HG02981 (cell line): ENCODE measurements around the gene TTC6.

Source experiments
- ATAC-seq: cut with Tn5 transposase; IDR thresholded peaks from one replicate; pipeline ENCODE4 v1.9.1; 2021; ENCODE audit warnings: mild to moderate bottlenecking, moderate library complexity; ENCODE audit not compliant: unreplicated experiment

TTC6 gene

GRCh38 chr14:37597538-37597913, 2.1 kb downstream of the TTC6 start:
- no peak for ATAC-seq

- no peak for ATAC-seq
These were observed 2.7 kb downstream of the TTC6 start for GRCh38 chr14:37597914-37598746.

GRCh38 chr14:37598747-37599506, 3.5 kb downstream of the TTC6 start:
- ATAC-seq, result no peak

- no peak for ATAC-seq
These were observed 4.3 kb downstream of the TTC6 start for GRCh38 chr14:37599507-37600368.

- no peak for ATAC-seq
These were observed 5.7 kb downstream of the TTC6 start for GRCh38 chr14:37600880-37601741.

GRCh38 chr14:37601865-37602264, 6.4 kb downstream of the TTC6 start:
- no peak for ATAC-seq

- ATAC-seq, result no peak
These were observed 7.4 kb downstream of the TTC6 start for GRCh38 chr14:37602605-37603453.

GRCh38 chr14:37603688-37604251, 8.3 kb downstream of the TTC6 start:
- ATAC-seq, result no peak

- ATAC-seq, result no peak
These were observed 11.2 kb downstream of the TTC6 start for GRCh38 chr14:37606678-37607077.

- no peak for ATAC-seq
These were observed 13.2 kb downstream of the TTC6 start for GRCh38 chr14:37608649-37609048.

GRCh38 chr14:37610945-37611523, 15.6 kb downstream of the TTC6 start:
- no peak for ATAC-seq

- no peak for ATAC-seq
These were observed 20.3 kb downstream of the TTC6 start for GRCh38 chr14:37615582-37616289.

GRCh38 chr14:37616853-37617252, 21.4 kb downstream of the TTC6 start:
- no peak for ATAC-seq

- no peak for ATAC-seq
These were observed 22.5 kb downstream of the TTC6 start for GRCh38 chr14:37617864-37618365.

GRCh38 chr14:37618498-37619028, 23.1 kb downstream of the TTC6 start:
- no peak for ATAC-seq

- no peak for ATAC-seq
These were observed 25.4 kb downstream of the TTC6 start for GRCh38 chr14:37620856-37621255.

- no peak for ATAC-seq
These were observed 26.9 kb downstream of the TTC6 start for GRCh38 chr14:37622231-37622923.
